HUDEP-2 (cell line): ENCODE data around the gene VLDLR.

Experiments used
- DNase-seq, 76 experiments: peaks; one replicate each; lab custom pipeline; 2025; ENCODE audit not compliant: unreplicated experiment in 76 of 76; lab: John Stamatoyannopoulos, UW

The VLDLR gene

GRCh38 chr9:2662496-2662895, 40.9 kb downstream of the VLDLR start:
- DNase-seq = no peak

GRCh38 chr9:2663461-2664173, 42.0 kb downstream of the VLDLR start:
- no peak for DNase-seq

DNA sequence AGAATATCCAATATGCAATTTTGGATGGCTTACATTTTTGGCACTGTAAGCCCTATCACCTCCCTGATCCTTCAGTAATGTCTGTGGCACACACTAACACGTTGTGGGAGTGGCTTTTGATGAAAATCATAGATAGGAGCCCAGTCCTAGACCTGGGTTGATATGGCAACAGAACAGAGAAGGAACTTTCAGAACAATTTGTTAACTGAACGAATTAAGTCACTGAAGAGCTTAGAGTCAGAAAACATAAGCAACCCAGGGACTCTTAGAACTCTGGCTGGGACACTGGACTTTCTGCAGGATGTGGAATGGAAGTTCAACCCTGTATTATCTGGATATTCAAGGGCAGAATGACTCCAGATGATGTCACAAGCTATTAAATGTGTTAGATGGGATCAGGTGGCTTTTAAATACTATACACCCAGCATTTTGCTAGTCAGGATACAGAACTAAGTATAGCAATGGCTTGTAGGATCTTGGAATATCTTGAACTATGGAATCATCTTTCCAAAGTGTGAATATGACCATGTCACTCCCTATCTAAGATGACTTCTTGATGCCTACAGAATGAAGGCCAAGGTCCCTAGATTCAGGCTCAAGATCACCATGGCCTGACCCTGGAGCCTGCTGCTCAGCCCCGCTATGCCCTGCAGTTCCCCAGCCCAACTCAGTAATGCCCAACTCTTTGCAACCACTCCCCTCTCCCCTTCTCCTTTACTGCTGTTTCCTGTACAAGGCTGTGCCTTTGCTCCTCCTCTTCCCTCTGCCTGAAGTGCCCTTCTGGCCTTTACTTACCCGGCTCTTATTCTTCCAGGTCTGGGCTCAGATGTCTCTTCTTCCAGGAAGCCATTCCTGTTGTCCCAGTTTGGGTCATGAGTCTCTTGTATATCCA, 42.8 kb downstream of the VLDLR start:
- DNase-seq = no peak

DNA sequence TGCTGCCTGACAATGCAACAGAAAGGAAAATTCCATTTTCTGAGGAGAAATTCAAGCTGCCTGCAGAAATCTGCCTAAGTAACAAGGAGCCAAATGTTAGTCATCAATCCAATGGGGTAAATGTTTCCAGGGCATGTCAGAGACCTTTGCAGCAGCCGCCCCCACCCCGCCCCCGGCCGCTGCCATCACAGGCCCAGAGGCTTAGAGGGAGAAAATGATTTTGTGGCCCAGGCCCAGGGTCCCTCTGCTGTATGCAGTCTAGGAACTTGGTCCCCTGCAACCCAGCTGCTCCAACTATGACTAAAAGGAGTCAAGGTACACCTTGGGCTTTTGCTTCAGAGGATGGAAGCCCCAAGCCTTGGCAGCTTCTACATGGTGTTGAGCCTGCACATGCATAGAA, 45.0 kb downstream of the VLDLR start:
- DNase-seq = no peak

DNA sequence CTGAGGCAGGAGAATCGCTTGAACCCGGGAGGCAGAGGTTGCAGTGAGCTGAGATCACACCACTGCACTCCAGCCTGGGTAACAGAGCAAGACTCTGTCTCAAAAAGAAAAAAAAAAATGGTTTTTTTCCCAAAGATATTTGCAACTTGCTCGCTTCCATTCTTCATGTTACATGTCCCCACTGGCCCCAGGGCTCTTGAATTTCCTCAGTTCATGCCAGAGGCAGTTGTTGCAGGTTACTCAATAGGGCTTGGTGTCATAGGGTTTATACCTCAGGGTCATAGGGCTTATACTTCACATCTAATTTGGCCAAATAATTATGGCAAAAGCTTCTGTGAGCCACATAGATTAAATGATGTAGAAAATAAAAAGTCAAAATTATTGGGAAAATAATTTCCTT, 51.6 kb downstream of the VLDLR start:
- DNase-seq = no peak

DNA sequence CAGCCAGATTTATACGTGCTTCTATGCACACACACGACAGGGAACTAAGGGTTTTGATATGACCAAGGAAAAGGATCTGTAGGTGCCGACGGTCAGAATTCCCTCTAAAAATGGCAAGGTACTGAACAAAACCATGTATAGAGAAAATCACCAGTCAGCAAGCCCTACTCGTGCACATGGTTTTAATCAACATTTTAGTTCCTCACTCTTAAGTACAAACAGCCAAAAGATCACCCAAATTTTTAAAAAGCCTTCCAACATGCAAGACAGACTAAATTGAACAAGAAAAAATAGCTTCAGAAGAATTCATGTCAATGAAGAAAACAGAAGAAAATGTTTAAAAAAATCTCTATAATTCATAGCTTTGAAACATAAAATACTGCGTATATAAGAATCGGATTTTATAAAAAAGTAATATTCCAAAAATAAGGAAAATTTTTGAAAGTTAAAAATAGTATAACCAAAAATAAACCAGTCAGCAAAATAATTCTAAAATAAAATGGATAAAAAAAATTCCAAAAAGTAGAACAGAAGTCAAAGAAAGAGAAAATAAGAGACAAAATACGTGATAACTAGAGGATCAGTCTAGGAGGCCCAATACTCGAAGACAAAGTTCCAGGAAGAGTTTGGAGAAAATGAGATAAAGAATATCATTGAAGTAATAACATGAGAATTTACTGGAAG, 52.7 kb downstream of the VLDLR start:
- DNase-seq = no peak

- DNase-seq = no peak
These were observed 54.2 kb downstream of the VLDLR start for GRCh38 chr9:2675834-2676233.

DNA sequence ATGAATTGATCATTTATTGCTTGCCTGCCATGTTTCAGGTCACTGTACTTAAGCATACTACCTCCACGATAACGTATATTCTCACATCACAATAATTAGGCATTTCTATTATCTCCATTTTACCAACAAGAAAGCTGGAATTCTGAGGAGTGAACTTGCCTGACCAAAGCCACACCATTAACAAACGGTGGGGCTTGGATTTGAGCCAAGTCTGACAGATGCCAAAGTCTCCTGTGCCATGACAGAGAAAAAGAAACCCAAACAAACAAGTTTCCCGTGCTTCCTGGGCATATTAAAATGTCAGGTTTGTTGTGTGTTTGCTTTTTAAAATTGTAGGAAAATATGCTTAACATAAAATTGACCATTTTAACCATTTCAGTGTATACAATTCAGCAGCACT, 54.9 kb downstream of the VLDLR start:
- no peak for DNase-seq

DNA sequence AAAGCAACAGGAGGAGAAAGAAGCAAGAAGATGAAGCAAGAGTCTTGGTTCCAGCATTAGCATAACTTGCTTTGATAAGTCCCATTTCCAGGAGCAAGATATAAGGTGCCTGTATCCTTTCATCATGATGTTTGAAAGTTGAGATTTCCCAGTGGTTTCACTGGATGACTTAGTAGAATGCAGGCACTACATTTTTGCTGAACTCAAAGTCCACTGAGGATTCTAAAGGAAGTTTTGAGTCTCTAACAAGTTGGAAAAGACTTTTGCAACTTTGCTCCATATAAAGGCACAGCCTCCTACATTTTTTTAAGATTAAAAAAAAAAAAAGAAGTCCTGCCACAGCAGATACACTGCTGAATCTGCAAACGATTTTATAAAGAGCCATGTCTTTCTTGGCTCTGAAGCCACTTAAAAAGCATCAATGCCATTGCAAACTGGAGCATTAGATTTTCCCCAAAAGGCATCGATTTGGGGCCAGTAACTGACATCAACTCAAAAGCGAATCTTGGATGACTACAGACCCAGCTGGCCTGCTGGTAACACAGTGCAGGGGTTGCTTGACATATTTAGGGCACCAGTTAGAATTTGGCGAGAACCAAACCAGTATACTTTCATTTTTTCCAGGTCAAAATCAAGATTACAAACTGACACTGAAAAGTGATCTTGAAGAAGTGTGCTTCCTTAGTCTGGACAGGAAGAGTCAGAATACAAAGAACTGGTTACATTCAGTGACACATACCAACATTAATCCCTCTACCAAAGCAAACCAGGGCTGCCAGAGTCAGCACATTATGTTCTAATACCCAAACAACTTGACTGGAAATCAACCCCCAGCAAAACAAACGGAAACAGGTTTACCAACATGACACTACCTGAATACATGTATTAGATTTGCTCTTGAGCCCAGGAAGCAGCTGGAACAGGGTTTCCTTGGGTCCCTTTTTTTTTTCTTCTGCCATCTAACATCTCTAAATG, 56.6 kb downstream of the VLDLR start:
- no peak for DNase-seq

GRCh38 chr9:2679011-2679410, 57.4 kb downstream of the VLDLR start:
- DNase-seq = no peak

- no peak for DNase-seq
These were observed 60.4 kb downstream of the VLDLR start for GRCh38 chr9:2681981-2682380.

DNA sequence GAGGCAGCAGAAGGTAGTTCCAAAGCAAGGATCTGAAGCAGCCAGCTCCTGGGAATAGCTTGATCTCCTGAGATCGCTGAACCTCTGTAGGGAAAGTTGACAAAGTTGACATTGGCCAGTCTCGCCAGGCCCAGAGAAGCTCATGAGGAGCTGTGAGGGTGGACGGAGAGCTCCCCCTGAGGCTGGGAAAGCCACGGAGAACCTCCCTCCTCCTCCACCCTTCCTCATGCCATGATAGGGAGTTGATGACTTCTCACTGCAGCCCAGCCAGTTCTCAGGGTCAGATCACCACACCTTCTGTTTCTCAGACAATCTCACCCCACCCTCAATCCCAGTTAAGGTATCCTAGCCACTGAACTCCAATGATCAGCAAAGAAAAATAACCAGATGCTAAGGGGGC, 65.3 kb downstream of the VLDLR start:
- DNase-seq = no peak

- no peak for DNase-seq
These were observed 67.0 kb downstream of the VLDLR start for GRCh38 chr9:2688636-2689035.

- no peak for DNase-seq
These were observed 69.6 kb downstream of the VLDLR start for GRCh38 chr9:2691212-2691611.

GRCh38 chr9:2691626-2692025, 70.0 kb downstream of the VLDLR start:
- no peak for DNase-seq

DNA sequence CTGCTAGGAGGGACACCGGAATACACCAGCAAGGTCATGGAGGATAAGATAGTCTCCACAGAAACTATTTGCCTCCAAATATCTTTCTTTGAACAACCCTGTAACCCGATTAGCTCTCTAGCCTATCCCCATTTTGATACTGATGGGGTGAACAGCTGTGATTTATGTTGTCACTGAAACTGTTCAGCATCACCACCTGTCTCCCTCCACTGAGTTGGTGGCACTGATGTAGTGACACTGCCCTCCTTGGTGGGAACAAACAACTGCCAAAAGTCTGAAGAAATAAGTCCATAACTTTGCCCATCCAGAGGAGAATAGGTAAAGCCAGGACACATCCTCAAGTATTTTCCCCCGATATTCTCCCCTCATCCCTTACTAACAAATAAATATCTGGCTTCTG, 71.5 kb downstream of the VLDLR start:
- no peak for DNase-seq

DNA sequence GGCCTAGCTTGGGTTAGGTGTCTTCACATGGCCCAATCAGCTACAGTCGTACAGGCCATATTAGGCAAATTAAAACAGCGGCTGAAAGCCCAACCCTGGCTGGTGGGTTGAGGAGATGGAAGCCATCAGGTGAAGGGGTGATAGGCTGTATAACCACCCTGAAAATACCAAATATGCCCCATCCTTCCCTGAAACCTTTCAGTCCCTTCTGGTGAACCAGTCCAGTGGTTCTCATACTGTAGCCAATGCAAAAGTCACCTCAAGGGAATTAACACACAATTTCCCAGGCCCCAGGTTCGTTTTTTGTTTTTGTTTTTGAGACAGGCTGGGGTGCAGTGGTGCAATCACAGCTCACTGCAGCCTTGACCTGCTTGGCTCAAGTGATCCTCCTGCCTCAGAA, 75.9 kb downstream of the VLDLR start:
- no peak for DNase-seq

GRCh38 chr9:2700398-2700797, 78.8 kb downstream of the VLDLR start:
- DNase-seq = no peak

- DNase-seq = no peak
These were observed 79.4 kb downstream of the VLDLR start for GRCh38 chr9:2700909-2701550.

- no peak for DNase-seq
These were observed 82.9 kb downstream of the VLDLR start for GRCh38 chr9:2704504-2704903.
